Measurements from ENCODE around the gene KCNMA1.

KCNMA1 gene

GRCh38 chr10:76879116-76879913 lies 758.3 kb downstream of the KCNMA1 start:
- H3K79me2 ChIP-seq = no peaks in the 10 kb centered on the region
- no peak overlapping the region for H3K4me3 ChIP-seq (ENCODE audit: low read depth, low read length)
- no peak overlapping the region for H3K27ac ChIP-seq
- no peak overlapping the region for H3K4me2 ChIP-seq (ENCODE audit: low read length)
- no peak overlapping the region for H2AFZ ChIP-seq
- no peaks in the 10 kb centered on the region for H3K4me1 ChIP-seq
- H3K36me3 ChIP-seq (ENCODE audit: control insufficient read depth, insufficient read depth, low read length) = no peaks in the 10 kb centered on the region
- no peaks in the 10 kb centered on the region for H3K9me3 ChIP-seq (ENCODE audit: control insufficient read depth, low read length)
- no peak for TF ChIP-seq CTCF (IDR thresholded peaks at IDR 0.05)
- no peaks in the 10 kb centered on the region for H3K27me3 ChIP-seq (ENCODE audit: control insufficient read depth, insufficient read depth, low read length)
- no peak overlapping the region for H3K9ac ChIP-seq

- no peak overlapping the region for H2AFZ ChIP-seq
- no peak overlapping the region for H3K9ac ChIP-seq
- H3K4me3 ChIP-seq (ENCODE audit: low read depth, low read length) = no peak overlapping the region
- no peaks in the 10 kb centered on the region for H3K36me3 ChIP-seq (ENCODE audit: control insufficient read depth, insufficient read depth, low read length)
- no peaks in the 10 kb centered on the region for H3K79me2 ChIP-seq
- no peak overlapping the region for H3K27ac ChIP-seq
- H3K4me2 ChIP-seq (ENCODE audit: low read length) = no peak overlapping the region
- no peaks in the 10 kb centered on the region for H3K27me3 ChIP-seq (ENCODE audit: control insufficient read depth, insufficient read depth, low read length)
- TF ChIP-seq CTCF (IDR thresholded peaks at IDR 0.05) = no peak
- no peaks in the 10 kb centered on the region for H3K9me3 ChIP-seq (ENCODE audit: control insufficient read depth, low read length)
- no peaks in the 10 kb centered on the region for H3K4me1 ChIP-seq
These were observed 759.1 kb downstream of the KCNMA1 start for GRCh38 chr10:76878514-76878913.

GRCh38 chr10:76874896-76875295 lies 762.7 kb downstream of the KCNMA1 start:
- no peak overlapping the region for H3K9ac ChIP-seq
- no peak overlapping the region for H3K4me3 ChIP-seq (ENCODE audit: low read depth, low read length)
- no peak overlapping the region for H3K4me2 ChIP-seq (ENCODE audit: low read length)
- no peaks in the 10 kb centered on the region for H3K36me3 ChIP-seq (ENCODE audit: control insufficient read depth, insufficient read depth, low read length)
- no peaks in the 10 kb centered on the region for H3K9me3 ChIP-seq (ENCODE audit: control insufficient read depth, low read length)
- no peak for TF ChIP-seq CTCF (IDR thresholded peaks at IDR 0.05)
- no peaks in the 10 kb centered on the region for H3K79me2 ChIP-seq
- no peaks in the 10 kb centered on the region for H3K4me1 ChIP-seq
- no peak overlapping the region for H2AFZ ChIP-seq
- H3K27ac ChIP-seq = no peak overlapping the region
- no peaks in the 10 kb centered on the region for H3K27me3 ChIP-seq (ENCODE audit: control insufficient read depth, insufficient read depth, low read length)

- H3K4me1 ChIP-seq = no peaks in the 10 kb centered on the region
- no peaks in the 10 kb centered on the region for H3K79me2 ChIP-seq
- H3K27me3 ChIP-seq (ENCODE audit: control insufficient read depth, insufficient read depth, low read length) = no peaks in the 10 kb centered on the region
- no peak overlapping the region for H3K27ac ChIP-seq
- no peaks in the 10 kb centered on the region for H3K9me3 ChIP-seq (ENCODE audit: control insufficient read depth, low read length)
- H3K36me3 ChIP-seq (ENCODE audit: control insufficient read depth, insufficient read depth, low read length) = no peaks in the 10 kb centered on the region
- H3K4me3 ChIP-seq (ENCODE audit: low read depth, low read length) = no peak overlapping the region
- no peak for TF ChIP-seq CTCF (IDR thresholded peaks at IDR 0.05)
- no peak overlapping the region for H3K9ac ChIP-seq
- H3K4me2 ChIP-seq (ENCODE audit: low read length) = no peak overlapping the region
- H2AFZ ChIP-seq = no peak overlapping the region
These were observed 763.4 kb downstream of the KCNMA1 start for GRCh38 chr10:76874176-76874575.

Data from parathyroid adenoma (tissue), 2 donors.